Stimulated activated CD8-positive, alpha-beta memory T cell treated with anti-CD3 and anti-CD28 coated beads, Interleukin-15, amount 100 ng/mL, for 24 hours (primary cell): ENCODE results near the gene GLIPR2.
A peak's percentile ranks its signal among the peaks of the same experiment; 100 is the strongest.
"Not testable (repeated sequence)": the region's sequence is repeated elsewhere in the genome, so short reads cannot be mapped to it uniquely, and the experiment has no call there.

Experiments used
- DNase-seq: peaks from one replicate; pipeline ENCODE4 v3.0.0-alpha.2; 2020; ENCODE audit warnings: low read depth

The GLIPR2 gene

DNA sequence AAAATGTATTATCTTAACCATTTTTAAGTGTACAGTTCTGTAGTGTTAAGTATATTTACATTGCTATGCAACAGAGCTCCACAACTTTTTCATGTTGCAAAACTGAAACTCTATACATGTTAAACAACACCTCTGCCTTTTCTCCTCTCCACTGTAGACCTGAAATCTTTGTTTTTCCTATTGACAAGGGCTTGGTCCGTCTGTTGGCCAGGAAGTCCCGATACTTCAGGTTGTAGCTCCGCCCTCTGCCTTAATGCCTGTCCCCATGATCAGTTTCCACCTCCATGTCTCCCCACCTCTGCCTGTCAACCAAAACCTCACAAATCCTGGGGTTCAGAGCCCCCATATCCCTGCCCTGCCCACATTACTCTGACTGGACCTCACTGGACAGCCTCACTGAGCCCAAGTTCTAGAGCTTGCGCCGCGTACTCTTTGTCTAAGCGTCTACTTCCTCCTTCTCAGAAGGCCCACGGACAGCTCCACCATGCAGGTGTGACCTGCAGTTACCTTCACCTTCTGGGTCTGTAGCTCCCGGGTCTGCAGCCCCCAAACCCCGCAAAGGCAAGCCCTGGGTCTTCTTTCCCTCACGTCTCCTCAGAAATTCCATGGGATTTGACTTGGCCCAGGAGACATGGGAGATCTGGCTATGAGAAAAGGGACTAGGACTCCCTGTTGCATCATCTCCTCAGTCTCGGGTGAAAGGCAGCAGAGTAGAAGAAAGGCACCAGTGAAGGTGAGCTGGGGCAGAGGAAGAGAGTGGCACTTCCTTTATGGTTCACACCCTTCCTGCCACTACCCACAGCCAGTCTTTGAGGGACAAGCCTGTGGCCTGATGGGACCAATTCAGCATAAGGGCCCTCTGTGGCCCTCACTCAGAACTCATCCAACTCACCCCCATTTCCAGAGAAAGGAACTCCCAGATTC lies 8.0 kb downstream of the GLIPR2 start:
- DNase-seq, result no peak

DNA sequence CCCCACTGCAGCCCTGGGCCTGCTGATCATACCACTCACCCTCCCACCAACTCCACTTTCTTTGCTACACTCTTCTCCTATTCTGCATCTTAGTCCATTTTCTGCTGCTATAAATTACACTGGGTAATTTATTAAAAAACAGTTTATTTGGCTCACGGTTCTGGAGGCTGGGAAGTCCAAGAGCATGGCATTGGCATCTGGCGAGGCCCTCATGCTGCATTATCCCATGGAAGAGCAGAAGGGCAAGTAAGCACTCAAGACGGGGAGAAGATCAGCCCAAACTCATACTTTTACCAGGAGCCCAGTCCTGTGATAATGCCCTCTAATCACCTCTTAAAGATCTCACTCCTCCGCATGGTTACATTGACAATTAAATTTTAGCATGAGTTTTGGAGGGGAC lies 9.4 kb downstream of the GLIPR2 start:
- no peak for DNase-seq

DNA sequence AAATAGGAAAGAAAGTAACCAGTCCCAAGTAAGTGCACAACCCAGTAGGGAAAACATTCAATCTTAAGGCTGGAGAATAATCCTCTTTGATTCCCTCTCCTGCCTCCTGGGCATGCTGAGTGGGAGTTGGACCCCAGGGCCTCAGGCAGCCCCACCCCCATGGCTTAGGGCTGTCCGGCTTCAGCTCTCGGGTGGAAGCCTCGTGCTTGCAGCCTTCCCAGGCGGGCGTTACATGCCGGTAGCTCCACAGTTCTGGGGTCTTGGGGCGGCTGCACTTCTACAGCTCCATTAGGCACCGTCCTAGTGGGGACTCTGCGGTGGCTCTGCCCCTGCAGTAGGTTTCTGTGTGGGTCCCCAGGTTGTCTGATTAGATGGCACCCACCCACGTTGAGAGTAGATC lies 10.1 kb downstream of the GLIPR2 start:
- DNase-seq, result no peak

DNA sequence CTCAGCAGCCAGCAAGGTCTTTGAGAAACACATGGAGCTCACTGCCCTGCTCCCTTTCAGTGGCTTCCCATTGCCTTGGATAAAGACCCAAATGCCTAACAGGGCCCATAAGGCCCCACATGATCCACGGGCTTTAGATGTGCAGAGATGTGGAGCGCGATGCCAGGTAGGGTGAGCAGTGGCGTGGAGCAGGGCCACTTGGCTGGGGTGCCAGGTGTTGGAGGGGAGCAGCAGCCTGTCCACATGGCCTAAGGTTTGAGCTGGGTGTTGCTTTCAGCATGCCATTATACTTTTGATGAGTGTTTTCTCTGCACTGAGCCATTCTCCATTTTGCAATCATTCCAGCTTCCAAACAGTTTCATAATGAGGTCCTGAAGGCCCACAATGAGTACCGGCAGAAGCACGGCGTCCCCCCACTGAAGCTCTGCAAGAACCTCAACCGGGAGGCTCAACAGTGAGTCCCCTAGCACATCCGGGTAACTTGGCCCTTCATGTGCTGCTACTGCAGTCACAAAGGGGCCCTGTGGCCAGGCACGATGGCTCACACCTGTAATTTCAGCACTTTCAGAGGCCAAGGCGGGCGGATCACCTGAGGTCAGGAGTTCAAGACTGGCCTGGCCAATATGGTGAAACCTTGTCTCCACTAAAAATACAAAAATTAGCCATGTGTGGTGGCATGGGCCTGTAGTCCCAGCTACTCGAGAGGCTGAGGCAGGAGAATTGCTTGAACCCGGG lies 11.1 kb downstream of the GLIPR2 start:
- no peak for DNase-seq

DNA sequence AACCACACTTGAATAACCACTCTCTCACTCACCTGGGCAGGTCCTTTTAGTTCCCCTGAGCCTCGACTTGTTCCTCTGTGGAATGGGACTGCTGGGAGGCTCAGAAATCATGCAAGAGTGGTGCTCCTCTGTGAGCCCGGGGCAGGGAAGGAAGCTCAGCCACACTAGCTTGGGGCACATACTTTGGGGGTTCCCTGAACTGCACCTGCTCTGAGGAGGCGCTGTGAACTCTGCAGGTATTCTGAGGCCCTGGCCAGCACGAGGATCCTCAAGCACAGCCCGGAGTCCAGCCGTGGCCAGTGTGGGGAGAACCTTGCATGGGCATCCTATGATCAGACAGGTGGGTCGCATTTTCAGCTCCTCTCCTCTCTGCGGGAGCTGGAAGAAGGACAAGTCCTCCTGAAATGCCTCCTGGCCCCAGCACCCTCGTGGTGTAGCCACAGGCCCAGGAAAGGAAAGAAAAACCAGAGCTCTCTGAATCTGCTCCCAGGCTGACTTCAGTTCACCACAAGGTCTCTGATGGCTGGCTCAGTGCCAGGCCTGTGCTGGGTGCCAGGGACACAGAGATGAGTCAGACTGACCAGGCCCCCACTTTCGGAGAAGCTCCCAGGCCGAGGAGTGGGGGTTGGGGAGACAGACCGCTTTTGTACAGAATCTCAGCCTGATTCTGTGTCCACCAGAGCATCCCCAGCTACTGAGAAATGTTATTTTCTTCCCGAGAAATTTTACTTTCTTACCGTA lies 11.9 kb downstream of the GLIPR2 start:
- peak; percentile 45 for DNase-seq

DNA sequence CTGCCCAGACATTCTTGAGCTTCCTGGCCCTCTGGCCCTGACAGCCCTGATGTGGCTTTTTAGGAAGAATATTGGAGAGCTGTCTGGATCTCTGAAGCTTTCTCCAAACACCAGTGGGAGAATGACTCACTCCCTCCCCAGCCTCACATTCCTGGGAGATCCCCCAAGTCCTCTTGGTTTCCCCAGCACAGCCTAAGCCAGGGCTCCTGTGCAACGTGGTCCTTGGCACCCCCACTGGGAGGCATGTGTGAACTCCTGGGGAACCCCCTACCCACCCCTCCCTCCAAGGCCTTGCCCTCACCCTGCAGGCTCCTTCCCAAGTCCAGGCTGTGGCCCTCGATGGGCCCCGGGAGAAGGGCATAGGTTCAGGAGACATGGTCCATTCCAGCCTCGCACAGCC lies 12.7 kb downstream of the GLIPR2 start:
- DNase-seq, result no peak

DNA sequence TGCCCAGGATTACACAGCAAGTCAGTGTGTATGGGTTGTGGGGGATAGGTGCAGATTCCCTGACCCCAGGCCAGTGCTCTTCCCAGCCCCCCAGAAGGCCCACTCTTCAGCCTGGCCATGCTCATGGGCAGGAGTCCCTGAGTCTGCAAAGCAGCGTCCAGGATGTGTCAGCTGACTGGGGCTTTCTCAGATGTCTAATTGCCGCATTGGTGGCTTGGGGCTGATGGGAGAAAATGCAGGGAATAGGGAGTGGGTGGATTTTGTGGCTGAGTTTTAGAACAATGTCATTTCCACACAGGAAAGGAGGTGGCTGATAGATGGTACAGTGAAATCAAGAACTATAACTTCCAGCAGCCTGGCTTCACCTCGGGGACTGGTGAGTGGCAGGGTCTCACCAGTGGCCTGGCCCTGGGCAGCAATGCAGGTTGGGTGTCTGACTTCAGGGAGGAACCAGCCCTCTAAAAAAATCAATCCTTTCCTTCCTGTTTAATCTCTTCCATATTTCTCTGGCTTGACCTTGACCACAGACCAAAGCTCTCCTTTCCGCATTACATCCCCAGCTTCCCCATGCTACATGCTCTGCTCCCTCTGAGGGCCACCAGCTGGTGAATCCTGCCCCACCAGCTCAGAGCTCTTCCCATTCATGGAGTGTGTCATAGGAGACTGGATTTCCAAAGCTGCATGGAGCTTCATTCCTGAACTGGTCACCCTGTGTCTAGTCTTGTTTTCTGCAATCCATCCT lies 14.2 kb downstream of the GLIPR2 start:
- DNase-seq, result no peak

DNA sequence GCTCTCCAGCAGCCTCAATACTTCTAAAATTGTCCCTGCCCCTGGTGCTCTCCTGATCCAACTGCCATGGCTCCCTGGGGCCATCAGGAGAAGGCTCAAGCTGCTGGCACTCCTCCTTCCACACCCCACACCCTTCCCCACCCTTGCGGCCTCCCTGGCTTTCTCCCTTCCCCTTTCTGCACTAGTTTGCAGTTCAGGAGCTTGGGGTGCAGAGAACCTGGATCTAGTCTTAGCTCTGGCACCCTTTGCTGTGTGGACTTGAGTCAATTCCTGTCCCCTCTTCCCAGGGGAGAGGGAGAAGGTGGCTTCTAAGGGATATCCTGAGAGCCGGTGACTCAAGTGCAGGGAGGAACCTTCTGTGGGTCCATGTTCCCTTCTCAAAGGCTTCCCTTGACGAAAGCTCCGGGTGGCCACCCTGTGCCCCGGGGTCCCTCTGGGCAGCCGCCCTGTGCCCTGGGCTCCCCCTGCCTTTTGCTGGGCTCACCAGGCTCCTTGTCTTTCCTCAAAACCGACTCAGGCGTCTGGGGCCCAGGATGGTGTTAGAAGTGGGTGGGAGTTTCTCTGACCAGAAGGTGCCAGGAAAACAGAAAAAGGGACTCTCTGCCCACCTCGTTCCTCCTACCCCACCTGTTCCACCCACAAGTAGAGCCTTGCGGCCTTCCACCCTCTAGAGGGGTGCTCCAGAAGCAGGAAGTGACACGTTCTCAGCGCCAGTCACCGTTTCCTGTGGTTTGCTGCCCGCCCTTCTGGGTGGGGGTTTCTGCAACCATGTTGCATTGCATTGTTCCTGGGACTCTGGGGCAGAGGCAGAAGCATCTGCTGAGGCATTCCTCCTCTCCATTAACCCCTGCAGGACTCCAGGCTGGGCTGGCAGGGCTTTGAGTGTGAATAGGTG lies 15.0 kb downstream of the GLIPR2 start:
- DNase-seq, result peak; percentile 67

DNA sequence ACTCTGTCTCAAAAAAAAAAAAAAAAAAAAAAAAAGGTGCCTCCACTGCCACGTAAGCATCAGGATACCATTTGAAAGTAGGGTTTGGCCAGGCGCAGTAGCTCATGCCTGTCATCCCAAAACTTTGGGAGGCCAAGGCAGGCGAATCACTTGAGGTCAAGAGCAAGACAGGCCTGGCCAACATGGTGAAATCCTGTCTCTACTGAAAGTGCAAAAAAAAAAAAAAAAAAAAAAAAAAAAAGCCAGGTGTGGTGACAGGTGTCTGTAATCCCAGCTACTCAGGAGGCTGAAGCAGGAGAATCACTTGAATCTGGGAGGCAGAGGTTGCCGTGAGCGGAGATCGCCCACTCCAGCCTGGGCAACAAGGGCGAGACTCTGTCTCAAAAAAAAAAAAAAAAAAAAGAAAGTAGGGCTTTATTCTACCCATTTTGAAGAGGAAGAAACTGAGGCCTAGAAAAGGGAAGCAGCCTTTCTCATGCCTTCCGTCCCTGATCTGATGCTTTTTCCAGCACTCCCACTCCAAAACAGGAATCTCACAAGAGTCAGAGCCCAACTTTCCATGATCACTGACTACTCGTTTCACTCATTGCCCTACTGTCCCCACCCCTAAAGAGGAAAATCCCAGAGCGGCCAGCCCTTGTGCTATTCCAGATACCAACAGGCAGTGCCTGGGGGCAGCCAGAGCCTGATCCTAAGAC lies 16.4 kb downstream of the GLIPR2 start:
- DNase-seq, result no peak

DNA sequence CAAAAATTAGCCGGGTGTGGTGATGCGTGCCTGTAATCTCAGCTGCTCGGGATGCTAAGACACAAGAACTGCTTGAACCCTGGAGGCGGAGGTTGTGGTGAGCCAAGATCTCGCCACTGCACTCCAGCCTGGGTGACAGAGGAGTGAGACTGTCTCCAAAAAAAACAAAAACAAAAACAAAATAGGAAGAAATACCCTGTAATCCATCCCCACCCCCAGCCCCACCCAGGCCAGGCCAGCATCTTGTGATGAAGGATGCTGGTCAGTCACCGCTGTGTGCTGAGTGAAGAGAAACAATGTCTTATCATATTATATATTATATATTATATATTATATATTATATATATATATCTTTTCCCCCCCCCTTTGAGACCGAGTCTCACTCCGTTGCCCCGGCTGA lies 17.2 kb downstream of the GLIPR2 start:
- DNase-seq, result no peak

DNA sequence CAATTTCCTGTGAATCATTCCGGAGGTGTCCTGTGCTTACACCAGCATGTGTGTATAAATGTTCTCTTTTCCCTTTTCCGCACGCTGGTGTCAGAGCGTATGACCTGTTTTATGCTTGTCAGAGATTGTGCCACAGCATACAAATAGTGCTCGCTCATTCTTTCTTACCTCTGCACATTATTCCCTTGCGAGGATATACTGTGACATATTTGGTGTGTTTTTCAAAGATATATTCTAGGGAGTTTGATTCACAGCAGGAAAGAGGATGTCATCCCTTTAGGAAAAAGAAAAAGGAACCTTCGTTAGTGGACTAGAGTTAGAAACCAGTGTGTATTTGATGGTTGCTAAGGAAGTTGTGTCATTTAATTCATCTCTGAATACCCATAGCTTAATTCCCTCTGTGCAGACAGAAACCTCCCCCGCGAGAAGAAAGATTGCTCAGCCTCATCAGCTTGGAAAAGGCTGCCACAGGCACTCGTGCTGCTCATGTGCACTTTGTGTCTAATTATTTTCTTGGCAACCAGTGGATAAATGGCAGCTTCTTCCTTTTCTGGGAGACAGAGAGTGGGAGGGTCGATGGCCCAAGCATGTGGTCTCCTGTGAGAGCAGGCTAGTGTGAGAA lies 17.9 kb downstream of the GLIPR2 start:
- no peak for DNase-seq

DNA sequence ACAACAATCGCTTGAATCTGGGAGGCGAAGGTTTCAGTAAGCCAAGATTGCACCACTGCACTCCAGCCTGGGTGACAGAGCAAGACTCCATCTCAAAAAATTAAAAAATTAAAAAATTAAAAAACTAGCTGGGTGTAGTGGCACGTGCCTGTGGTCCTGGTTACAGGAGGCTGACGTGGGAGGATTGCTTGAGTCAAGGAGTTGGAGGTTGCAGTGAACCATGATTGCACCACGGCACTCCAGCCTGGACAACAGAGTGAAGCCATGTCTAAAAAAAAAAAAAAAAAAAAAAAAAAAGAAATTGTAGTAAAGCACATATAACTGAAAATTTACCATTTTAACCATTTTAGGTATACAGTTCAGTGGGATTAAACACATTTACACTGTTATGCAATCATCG lies 19.6 kb downstream of the GLIPR2 start:
- no peak for DNase-seq

DNA sequence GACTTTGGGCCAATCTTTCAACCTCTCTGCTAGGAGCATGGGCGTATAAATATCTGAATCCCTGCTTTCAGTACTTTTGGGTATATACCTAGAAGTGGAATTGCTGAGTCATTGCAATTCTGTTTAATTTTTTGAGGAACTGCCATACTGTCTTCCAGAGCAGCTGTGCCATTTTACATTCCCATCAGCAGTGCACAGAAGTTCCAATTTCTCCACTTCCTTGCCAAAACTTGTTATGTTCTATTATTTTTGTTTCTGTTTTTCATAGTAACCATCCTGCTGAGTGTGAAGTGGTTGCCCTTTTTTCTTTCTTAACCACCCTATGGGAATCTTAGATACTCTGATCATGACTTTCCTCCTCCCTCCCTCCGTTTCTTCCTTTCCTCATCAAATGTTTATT lies 21.6 kb downstream of the GLIPR2 start:
- no peak for DNase-seq

DNA sequence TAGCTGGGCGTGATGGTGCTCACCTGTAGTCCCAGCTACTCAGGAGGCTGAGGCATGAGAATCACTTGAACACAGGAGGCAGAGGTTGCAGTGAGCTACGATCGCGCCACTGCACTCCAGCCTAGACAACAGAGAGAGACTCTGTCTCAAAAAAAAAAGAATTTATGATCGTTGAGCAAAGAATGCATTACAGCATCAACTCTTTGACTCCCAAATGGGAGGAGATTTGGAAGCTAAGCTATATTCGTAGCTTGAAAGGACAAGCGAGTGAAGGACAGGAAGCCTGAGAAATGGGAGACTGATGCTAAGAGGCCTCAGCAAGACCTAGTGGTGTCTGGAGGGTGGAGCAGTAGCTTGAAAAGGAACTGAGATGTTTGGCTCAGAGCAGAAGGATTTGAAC lies 22.4 kb downstream of the GLIPR2 start:
- no peak for DNase-seq

DNA sequence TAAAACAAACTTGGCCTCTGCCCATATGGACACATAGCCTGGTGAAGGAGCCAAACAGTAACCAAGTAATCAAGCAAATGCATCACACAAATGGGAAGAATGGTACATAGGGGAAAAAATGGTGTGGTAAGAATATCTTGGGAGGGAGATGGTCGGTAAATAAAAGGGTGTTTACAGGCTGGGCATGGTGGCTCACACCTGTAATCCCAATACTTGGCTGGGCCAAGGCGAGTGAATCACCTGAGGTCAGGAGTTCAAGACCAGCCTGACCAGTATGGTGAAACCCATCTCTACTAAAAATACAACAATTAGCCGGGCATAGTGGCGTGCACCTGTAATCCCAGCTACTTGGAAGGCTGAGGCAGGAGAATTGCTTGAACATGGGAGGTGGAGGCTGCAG lies 23.0 kb downstream of the GLIPR2 start:
- not testable (repeated sequence) for DNase-seq

DNA sequence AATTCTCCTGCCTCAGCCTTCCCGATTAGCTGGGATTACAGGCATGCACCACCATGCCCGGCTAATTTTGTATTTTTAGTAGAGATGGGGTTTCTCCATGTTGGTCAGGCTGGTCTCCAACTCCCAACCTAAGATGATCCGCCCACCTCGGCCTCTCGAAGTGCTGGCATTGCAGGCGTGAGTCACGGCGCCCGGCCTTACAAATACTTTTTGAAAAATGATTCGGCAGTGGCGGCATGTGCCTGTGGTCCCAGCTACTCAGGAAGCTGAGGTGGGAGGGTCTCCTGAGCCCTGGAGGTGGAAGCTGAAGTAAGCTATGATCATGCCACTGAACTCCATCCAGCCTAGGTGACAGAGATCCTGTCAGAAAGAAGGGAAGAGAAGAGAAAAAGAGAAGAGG lies 23.6 kb downstream of the GLIPR2 start:
- DNase-seq, result not testable (repeated sequence)

DNA sequence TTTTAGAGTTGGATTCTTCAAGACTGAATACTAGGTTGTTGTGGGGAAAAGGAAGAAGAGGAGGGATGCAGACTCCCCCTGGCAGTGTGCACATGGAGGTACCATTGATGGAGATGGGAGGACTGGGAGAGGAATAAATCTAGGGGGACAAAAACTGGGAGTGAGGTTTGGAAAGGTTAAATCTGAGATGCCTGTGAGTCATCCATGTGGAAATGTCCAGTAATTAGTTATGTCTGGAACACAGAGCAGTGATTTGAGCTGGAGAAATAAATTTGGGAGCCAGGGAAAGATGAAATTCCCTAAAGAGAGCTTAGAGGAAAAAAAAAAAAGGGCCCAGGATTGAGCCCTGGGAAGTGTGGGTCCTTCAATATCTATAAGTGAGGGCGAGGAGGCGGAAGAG lies 24.7 kb downstream of the GLIPR2 start:
- DNase-seq, result no peak

DNA sequence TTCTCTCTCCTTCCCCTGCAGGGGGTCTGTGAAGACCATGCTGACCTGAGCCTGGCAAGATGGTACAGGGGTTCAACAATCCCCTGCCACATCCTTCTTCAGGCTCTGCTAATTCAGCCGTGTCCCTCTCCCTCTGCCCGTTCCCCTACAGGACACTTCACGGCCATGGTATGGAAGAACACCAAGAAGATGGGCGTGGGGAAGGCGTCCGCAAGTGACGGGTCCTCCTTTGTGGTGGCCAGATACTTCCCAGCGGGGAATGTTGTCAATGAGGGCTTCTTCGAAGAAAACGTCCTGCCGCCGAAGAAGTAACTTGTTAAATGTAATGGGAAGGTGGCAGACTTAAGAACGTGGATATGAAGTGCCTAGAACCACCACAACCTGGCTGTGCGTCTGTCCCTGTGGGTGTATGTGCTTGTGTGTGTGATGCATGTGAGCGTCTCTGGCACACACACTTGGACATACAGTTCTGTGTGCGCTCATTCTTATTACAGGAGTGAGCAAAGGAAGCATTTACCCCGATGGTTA lies 25.7 kb downstream of the GLIPR2 start:
- no peak for DNase-seq

DNA sequence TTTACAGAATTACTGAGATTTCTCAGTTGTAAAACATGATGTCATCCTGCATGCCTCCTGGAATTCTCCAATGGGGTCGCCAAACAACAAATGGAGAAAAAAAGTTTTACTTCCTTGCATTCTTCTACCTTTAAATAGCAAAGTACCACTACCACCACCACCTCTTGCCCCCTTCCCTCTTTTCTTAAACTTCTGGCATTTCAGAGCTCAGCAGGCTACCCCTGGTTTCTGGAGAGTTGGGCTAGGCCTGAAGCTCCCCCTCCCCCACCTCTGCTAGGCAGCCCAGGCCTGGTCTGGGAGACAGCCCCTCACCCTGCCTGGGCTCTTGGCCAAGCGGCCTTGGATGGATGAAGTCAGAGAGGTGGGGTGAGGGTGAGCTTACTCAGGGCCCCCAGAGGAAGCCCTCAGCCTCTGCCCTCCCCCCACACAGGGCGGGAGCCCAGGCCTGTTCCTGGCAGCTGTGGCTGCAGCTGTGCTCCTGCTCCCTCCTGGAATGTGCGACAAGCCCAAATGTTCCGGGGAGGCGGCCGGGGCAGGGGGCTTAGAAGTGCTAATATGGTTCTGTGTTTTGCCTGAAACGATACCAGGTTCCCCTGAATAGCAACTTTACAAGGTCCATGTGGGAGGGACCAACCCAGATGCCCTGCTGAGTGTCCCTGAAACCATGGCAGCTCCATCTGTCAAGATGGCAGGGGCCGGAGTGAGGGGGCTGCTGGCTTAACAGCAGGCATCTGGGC lies 26.7 kb downstream of the GLIPR2 start:
- no peak for DNase-seq
